NCI-H1092 (cell line): ENCODE measurements around the gene NEK6.

ENCODE experiments used
- DNase-seq: peaks from one replicate; lab custom pipeline; 2025; lab: John Stamatoyannopoulos, UW

NEK6 gene

GRCh38 chr9:124342776-124343485, 85.2 kb downstream of the NEK6 start:
- peak; percentile 80 for DNase-seq

- no peak for DNase-seq
Measured at GRCh38 chr9:124343533-124344290, 86.0 kb downstream of the NEK6 start.

- no peak for DNase-seq
Measured at GRCh38 chr9:124344291-124345050, 86.7 kb downstream of the NEK6 start.

- DNase-seq: no peak
Measured at GRCh38 chr9:124345063-124345462, 87.3 kb downstream of the NEK6 start.

GRCh38 chr9:124345751-124346281, 88.1 kb downstream of the NEK6 start:
- DNase-seq: no peak

- no peak for DNase-seq
Measured at GRCh38 chr9:124346347-124347163, 88.8 kb downstream of the NEK6 start.

- no peak for DNase-seq
Measured at GRCh38 chr9:124347206-124347967, 89.6 kb downstream of the NEK6 start.

- DNase-seq: no peak
Measured at GRCh38 chr9:124347968-124348358, 90.2 kb downstream of the NEK6 start.

GRCh38 chr9:124348363-124348762, 90.6 kb downstream of the NEK6 start:
- DNase-seq: no peak

- no peak for DNase-seq
Measured at GRCh38 chr9:124348831-124349230, 91.1 kb downstream of the NEK6 start.

GRCh38 chr9:124349267-124349666, 91.5 kb downstream of the NEK6 start:
- no peak for DNase-seq

- DNase-seq: no peak
Measured at GRCh38 chr9:124349675-124350493, 92.1 kb downstream of the NEK6 start.

GRCh38 chr9:124350494-124351263, 92.9 kb downstream of the NEK6 start:
- no peak for DNase-seq

- no peak for DNase-seq
Measured at GRCh38 chr9:124351672-124352468, 94.1 kb downstream of the NEK6 start.

GRCh38 chr9:124352616-124353015, 94.9 kb downstream of the NEK6 start:
- no peak for DNase-seq

GRCh38 chr9:124353166-124353768, 95.5 kb downstream of the NEK6 start:
- no peak for DNase-seq

- DNase-seq: no peak
Measured at GRCh38 chr9:124353811-124354274, 96.1 kb downstream of the NEK6 start.
